Measurements from ENCODE around the gene TUBB6.

DNA sequence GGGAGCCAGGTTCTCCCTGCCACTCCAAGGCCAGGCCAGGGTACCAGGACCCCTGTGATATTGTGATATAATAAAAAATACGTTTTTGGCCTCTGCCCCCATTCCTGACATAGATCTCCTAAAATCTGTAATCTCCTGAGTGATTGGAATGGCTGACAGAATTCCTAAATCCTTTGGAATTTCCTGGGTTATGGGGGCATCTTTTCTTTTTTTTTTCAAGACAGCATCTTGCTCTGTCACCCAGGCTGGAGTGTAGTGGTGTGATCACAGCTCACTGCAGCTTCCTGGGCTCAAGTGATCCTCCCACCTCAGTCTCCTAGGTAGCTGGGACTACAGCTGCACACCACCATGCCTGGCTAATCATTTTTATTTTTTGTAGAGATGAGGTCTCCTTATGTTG, 26.2 kb upstream of the TUBB6 start:
- no peak for TF ChIP-seq REST (IDR thresholded peaks at IDR 0.05; ENCODE audit: insufficient replicate concordance, low read depth)
- no peak for TF ChIP-seq CTCF (IDR thresholded peaks at IDR 0.05; ENCODE audit: insufficient read depth, low read length)
- TF ChIP-seq POLR2AphosphoS5 (IDR thresholded peaks at IDR 0.05; ENCODE audit: low read depth) = no peak

All from HL-60 (cell line).